PC-3 (cell line): Measurements from ENCODE around the gene SAXO2. TPM values are rescaled to one million over a fixed set of nuclear protein-coding genes. Genes with fewer than 3 reads are reported as not detected.
"Not testable (repeated sequence)": the region's sequence is repeated elsewhere in the genome, so short reads cannot be mapped to it uniquely, and the experiment has no call there.

Experiments
- ATAC-seq: fragments of 200-7000 bp; cut with Tn5 transposase; 2 replicates; pipeline ENCODE4 v1.9.1; 2020; ENCODE audit warnings: mild to moderate bottlenecking, moderate library complexity
- BruUV-seq: library from RNA; stranded (reverse); fragments of 400-500 nt; replicated peaks from 2 replicates; lab custom pipeline; 2021; lab: Mats Ljungman, UMichigan
- CTCF ChIA-PET: fragments of 300-600 bp; sonication (Branson Sonifier 250); formaldehyde crosslinking; loops from one replicate; lab custom pipeline; 2022; ENCODE audit warnings: antibody characterized with exemption; lab: Charles Lee
- POLR2A ChIA-PET: fragments of 300-600 bp; sonication (Branson Sonifier 250); formaldehyde crosslinking; loops from one replicate; lab custom pipeline; 2022; ENCODE audit warnings: antibody characterized with exemption; ENCODE audit not compliant: unreplicated experiment; lab: Charles Lee
- DNase-seq: peaks from one replicate; pipeline ENCODE4 v3.0.0-alpha.2; 2015
- H2AFZ ChIP-seq: fragments of 300-600 bp; sonication (generic); 2 replicates; pipeline ENCODE4 v1.6.0; 2016; ENCODE audit warnings: antibody characterized with exemption, low read length
- H3F3A ChIP-seq: fragments of 300-600 bp; sonication (generic); one replicate; pipeline ENCODE4 v1.6.0; 2017; ENCODE audit warnings: antibody characterized with exemption, low read length, control low read depth, mild to moderate bottlenecking; ENCODE audit not compliant: unreplicated experiment
- H3K27ac ChIP-seq: fragments of 300-600 bp; sonication (generic); 2 replicates; pipeline ENCODE4 v1.5.1; 2016; ENCODE audit warnings: mild to moderate bottlenecking, low read length
- H3K27me3 ChIP-seq: fragments of 300-600 bp; sonication (generic); 2 replicates; pipeline ENCODE4 v1.6.1; 2016; ENCODE audit warnings: low read length, mixed read lengths
- H3K36me3 ChIP-seq: fragments of 300-600 bp; sonication (generic); 2 replicates; pipeline ENCODE4 v1.6.1; 2016; ENCODE audit warnings: low read depth, mixed run types, low read length, mixed read lengths
- H3K4me1 ChIP-seq: fragments of 300-600 bp; sonication (generic); 2 replicates; pipeline ENCODE4 v1.5.1; 2016; ENCODE audit warnings: low read length; ENCODE audit not compliant: insufficient read depth
- H3K4me2 ChIP-seq: fragments of 300-600 bp; sonication (generic); 2 replicates; pipeline ENCODE4 v1.6.0; 2016; ENCODE audit warnings: low read length
- H3K4me3 ChIP-seq: fragments of 300-600 bp; sonication (generic); 2 replicates; pipeline ENCODE4 v1.5.1; 2016; ENCODE audit warnings: mild to moderate bottlenecking, low read length, mixed read lengths
- H3K79me2 ChIP-seq: fragments of 300-600 bp; sonication (generic); 2 replicates; pipeline ENCODE4 v1.6.1; 2017; ENCODE audit warnings: low read length, mixed read lengths
- H3K9ac ChIP-seq: fragments of 300-600 bp; sonication (generic); 2 replicates; pipeline ENCODE4 v1.6.0; 2016; ENCODE audit warnings: mild to moderate bottlenecking, low read length
- H3K9me2 ChIP-seq: fragments of 300-600 bp; sonication (generic); replicated peaks from 2 replicates; pipeline ENCODE4 v1.6.1; 2016; ENCODE audit warnings: mixed run types, low read length, mixed read lengths
- H3K9me3 ChIP-seq: fragments of 300-600 bp; sonication (generic); 2 replicates; pipeline ENCODE4 v1.6.1; 2016; ENCODE audit warnings: low read length, mixed read lengths
- H4K20me1 ChIP-seq: fragments of 300-600 bp; sonication (generic); 2 replicates; pipeline ENCODE4 v1.6.1; 2016; ENCODE audit warnings: low read length, mixed read lengths
- EZH2 ChIP-seq: fragments of 300-600 bp; sonication (generic); IDR thresholded peaks from one replicate; pipeline ENCODE4 v1.6.1; 2017; ENCODE audit warnings: antibody characterized with exemption, mild to moderate bottlenecking, low read length; ENCODE audit not compliant: unreplicated experiment
- EZH2phosphoT487 ChIP-seq: fragments of 300-600 bp; sonication (generic); IDR thresholded peaks from 2 replicates; pipeline ENCODE4 v1.6.1; 2018; ENCODE audit warnings: mild to moderate bottlenecking, antibody characterized with exemption, low read length, borderline replicate concordance
- intact Hi-C: fragments of 100-400 bp; cut with micrococcal nuclease; formaldehyde crosslinking; loops from 2 replicates; pipeline ENCODE4 v1.9.0; 2023
- total RNA-seq: library from RNA; depleted of rRNA; stranded (reverse); fragments of >200 nt; gene quantifications from 2 replicates; pipeline ENCODE4 v1.2.3, GENCODE V29; 2014
- TF ChIP-seq, protein P1 (sequence below): fragments of 300-600 bp; sonication (generic); conservative IDR thresholded peaks from 2 replicates; pipeline ENCODE4 v1.5.1; 2017; ENCODE audit warnings: antibody characterized with exemption, low read depth, mild to moderate bottlenecking, low read length

SAXO2 gene
- total RNA-seq, 1 experiment from 2014 or later: 3.7 TPM

DNA sequence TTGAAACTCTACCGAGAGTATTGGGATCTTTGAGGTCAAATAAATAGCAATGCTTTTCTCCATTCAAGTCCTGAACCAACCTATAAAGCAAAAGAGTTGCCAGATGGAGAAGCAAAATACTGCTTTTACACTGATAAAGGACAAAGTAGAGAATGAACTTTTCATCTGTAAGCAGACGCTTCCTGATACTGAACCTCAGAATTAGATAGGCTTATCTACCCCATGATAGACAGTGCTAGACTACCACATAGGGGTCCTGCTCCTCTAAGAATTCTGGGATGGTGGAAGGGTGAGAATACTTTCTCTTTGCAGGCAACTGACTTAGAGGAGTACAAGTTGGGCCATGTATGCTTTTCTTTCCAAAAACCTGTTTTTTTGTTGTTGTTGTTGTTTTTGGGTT lies 9.5 kb downstream of the SAXO2 start:
- Histone ChIP-seq H3K27me3 (no peaks in the 10 kb centered on the region), H3K4me1 (peaks cover 4% of the 10 kb centered on the region; the same call in 1 of the 2 replicates), H3K79me2 (no peaks in the 10 kb centered on the region), H2AFZ (no peak overlapping the region), H3F3A (no peaks in the 10 kb centered on the region), H3K4me3 (no peak overlapping the region), H3K9me3 (no peaks in the 10 kb centered on the region), H3K9ac (no peak overlapping the region), H4K20me1 (no peaks in the 10 kb centered on the region), H3K9me2 (no peaks in the 10 kb centered on the region), H3K36me3 (no peaks in the 10 kb centered on the region), H3K4me2 (no peak overlapping the region), H3K27ac (no peak overlapping the region)
- no TSS peak for BruUV-seq
- DNase-seq (no peak), ATAC-seq (no peak)
- POLR2A ChIA-PET: no interaction called here
- no peak for TF ChIP-seq EZH2
- TF ChIP-seq, protein P1, sequence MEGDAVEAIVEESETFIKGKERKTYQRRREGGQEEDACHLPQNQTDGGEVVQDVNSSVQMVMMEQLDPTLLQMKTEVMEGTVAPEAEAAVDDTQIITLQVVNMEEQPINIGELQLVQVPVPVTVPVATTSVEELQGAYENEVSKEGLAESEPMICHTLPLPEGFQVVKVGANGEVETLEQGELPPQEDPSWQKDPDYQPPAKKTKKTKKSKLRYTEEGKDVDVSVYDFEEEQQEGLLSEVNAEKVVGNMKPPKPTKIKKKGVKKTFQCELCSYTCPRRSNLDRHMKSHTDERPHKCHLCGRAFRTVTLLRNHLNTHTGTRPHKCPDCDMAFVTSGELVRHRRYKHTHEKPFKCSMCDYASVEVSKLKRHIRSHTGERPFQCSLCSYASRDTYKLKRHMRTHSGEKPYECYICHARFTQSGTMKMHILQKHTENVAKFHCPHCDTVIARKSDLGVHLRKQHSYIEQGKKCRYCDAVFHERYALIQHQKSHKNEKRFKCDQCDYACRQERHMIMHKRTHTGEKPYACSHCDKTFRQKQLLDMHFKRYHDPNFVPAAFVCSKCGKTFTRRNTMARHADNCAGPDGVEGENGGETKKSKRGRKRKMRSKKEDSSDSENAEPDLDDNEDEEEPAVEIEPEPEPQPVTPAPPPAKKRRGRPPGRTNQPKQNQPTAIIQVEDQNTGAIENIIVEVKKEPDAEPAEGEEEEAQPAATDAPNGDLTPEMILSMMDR: no peak
- no peak for TF ChIP-seq EZH2phosphoT487
- intact Hi-C loops: no loop called here
- CTCF ChIA-PET: no interaction called here

DNA sequence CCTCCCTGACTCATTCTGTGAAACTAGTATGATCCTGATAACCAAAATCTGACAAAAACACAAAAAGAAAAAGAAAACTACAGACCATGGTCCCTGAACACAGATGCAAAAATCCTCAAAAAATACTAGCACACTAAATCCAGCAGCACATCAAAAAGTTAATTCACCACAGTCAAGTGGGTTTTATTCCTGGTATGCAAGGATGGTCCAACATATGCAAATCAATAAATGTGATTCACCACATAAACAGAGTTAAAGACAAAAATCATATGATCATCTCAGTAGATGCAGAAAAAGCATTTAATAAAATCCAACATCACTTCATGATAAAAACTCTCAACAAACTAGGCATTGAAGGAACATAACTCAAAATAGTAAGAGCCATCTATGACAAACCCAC lies 12.8 kb downstream of the SAXO2 start:
- Histone ChIP-seq H3K27me3 (no peaks in the 10 kb centered on the region), H2AFZ (no peak overlapping the region), H3K9ac (no peak overlapping the region), H4K20me1 (no peaks in the 10 kb centered on the region), H3K27ac (no peak overlapping the region), H3K36me3 (no peaks in the 10 kb centered on the region), H3K9me3 (no peaks in the 10 kb centered on the region), H3K4me1 (no peaks in the 10 kb centered on the region), H3F3A (no peaks in the 10 kb centered on the region), H3K4me2 (no peak overlapping the region), H3K9me2 (no peaks in the 10 kb centered on the region), H3K79me2 (no peaks in the 10 kb centered on the region), H3K4me3 (no peak overlapping the region)
- ChIA-PET POLR2A (no interaction called here), CTCF (no interaction called here)
- no TSS peak for BruUV-seq
- DNase-seq: no peak
- no peak for TF ChIP-seq EZH2
- TF ChIP-seq, protein P1: no peak
- TF ChIP-seq EZH2phosphoT487: no peak
- intact Hi-C loops: no loop called here
- no peak for ATAC-seq

DNA sequence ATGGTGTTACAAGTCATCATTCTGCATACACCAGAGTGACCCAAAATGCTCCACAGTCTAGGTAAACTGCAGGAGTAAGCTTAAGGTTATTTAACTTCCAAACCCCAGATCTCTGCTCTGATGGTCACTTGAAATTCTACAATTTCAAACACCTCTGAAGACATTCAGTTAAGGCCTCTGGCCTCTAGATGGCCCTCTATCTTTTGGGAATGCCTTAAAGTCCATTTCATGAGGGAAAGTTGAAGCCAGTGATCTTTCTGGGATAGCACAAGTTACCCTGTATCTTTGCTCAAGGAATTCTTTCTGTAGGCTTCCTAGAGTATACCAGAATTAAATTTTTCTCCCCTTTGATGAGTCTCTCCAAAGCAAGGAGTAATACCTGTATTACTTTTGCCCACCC lies 18.7 kb downstream of the SAXO2 start:
- ATAC-seq: peak; percentile 35; the same call in 1 of the 2 replicates
- DNase-seq, H3K9me3 ChIP-seq, intact Hi-C loops, H4K20me1 ChIP-seq, H3K4me1 ChIP-seq, H3K27me3 ChIP-seq, H3F3A ChIP-seq, CTCF ChIA-PET, H3K4me3 ChIP-seq, POLR2A ChIA-PET, H2AFZ ChIP-seq, H3K79me2 ChIP-seq, H3K36me3 ChIP-seq, H3K9ac ChIP-seq, H3K9me2 ChIP-seq, H3K4me2 ChIP-seq, H3K27ac ChIP-seq, BruUV-seq: not testable (repeated sequence)
- TF ChIP-seq, protein P1: peak; percentile 44; the same call in 1 of the 2 replicates

DNA sequence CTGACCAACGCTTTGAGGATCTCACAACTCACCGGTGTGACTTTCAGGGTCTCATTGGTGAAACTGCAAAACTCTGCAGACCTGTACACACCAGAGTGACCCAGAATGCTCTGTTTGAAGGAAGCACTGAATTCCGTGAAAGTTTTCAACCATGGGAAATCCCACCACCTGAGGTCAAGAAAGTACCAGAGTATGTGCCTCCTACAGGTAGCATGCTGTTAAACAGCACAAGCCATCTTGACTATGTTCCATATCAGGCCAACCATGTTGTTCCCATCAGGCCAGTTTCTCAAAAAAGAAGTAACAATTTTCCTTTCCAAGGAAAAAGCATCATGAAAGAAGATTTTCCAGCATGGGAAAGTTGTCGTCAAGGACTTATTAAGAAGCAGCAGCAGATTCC lies 19.8 kb downstream of the SAXO2 start:
- ATAC-seq, H3K27ac ChIP-seq, H3K4me3 ChIP-seq, H3K27me3 ChIP-seq, H3K36me3 ChIP-seq, H3F3A ChIP-seq, H3K4me2 ChIP-seq, H2AFZ ChIP-seq, CTCF ChIA-PET, H3K79me2 ChIP-seq, DNase-seq, POLR2A ChIA-PET, H3K9me2 ChIP-seq, H4K20me1 ChIP-seq, intact Hi-C loops, BruUV-seq, H3K4me1 ChIP-seq, H3K9ac ChIP-seq, H3K9me3 ChIP-seq: not testable (repeated sequence)

DNA sequence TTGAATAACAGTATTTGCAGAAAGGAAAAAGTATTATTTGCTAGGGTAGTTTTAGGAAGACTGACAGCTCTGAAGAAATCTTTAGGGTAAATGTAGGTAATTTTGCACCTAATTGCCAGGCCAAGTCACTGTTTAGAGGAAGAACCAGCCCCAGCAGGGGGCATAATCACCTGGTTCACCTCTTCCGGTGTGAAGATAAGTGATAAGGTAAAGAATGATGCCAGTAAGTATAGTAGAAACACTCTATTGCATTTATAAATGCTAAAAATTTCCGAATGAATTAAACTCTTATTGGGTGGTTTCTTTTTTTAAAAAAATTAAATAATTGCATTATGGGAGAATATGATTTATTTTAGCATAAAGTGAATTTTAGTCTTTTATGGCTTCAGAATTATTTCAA lies 21.8 kb downstream of the SAXO2 start:
- intact Hi-C loops, H3K79me2 ChIP-seq, H3K9me3 ChIP-seq, H2AFZ ChIP-seq, ATAC-seq, BruUV-seq, H3K4me3 ChIP-seq, H3F3A ChIP-seq, CTCF ChIA-PET, POLR2A ChIA-PET, H3K36me3 ChIP-seq, H3K4me1 ChIP-seq, H3K27me3 ChIP-seq, H3K9me2 ChIP-seq, H3K4me2 ChIP-seq, H3K27ac ChIP-seq, DNase-seq, H3K9ac ChIP-seq, H4K20me1 ChIP-seq: not testable (repeated sequence)
